ENCODE measurements around the gene PIK3CB. TPM values are rescaled to one million over a fixed set of nuclear protein-coding genes. Genes with fewer than 3 reads are reported as not detected.

PIK3CB gene
- total and polyA plus RNA-seq, 2 of the 8 experiments (the other 6 are each of a cell fraction or from before 2014, with no cell fraction given) = 8.3 to 35.2 TPM

GRCh38 chr3:138694287-138695007, 140.3 kb downstream of the PIK3CB start (continued):
- TF ChIP-seq NRF1 (IDR thresholded peaks at IDR 0.05; ENCODE audit: low read depth, low read length) (no peak), YY1 (IDR thresholded peaks at IDR 0.05; ENCODE audit: low read depth, low read length) (no peak), HDAC6 (IDR thresholded peaks at IDR 0.05; ENCODE audit: low read depth, low read length) (no peak), CHD1 (IDR thresholded peaks at IDR 0.05; ENCODE audit: low read depth, low read length) (no peak)
- TF ChIP-seq, protein P1, sequence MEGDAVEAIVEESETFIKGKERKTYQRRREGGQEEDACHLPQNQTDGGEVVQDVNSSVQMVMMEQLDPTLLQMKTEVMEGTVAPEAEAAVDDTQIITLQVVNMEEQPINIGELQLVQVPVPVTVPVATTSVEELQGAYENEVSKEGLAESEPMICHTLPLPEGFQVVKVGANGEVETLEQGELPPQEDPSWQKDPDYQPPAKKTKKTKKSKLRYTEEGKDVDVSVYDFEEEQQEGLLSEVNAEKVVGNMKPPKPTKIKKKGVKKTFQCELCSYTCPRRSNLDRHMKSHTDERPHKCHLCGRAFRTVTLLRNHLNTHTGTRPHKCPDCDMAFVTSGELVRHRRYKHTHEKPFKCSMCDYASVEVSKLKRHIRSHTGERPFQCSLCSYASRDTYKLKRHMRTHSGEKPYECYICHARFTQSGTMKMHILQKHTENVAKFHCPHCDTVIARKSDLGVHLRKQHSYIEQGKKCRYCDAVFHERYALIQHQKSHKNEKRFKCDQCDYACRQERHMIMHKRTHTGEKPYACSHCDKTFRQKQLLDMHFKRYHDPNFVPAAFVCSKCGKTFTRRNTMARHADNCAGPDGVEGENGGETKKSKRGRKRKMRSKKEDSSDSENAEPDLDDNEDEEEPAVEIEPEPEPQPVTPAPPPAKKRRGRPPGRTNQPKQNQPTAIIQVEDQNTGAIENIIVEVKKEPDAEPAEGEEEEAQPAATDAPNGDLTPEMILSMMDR (IDR thresholded peaks at IDR 0.05; ENCODE audit: control extremely low read depth in 1 of 3, insufficient read depth in 1 of 3, low read depth in 1 of 3, low read length in 3 of 3) = no peak
